ENCODE measurements around the gene FBXO33.
"Not testable (repeated sequence)": the region's sequence is repeated elsewhere in the genome, so short reads cannot be mapped to it uniquely, and the experiment has no call there.

The FBXO33 gene

GRCh38 chr14:39364509-39364908 lies 67.7 kb downstream of the FBXO33 start:
- Histone ChIP-seq H3K4me2 (ENCODE audit: low read depth, low read length) (no peak overlapping the region), H3K9me3 (replicated peaks; ENCODE audit: insufficient read depth, low read length) (no peaks in the 10 kb centered on the region), H3K4me3 (ENCODE audit: low read length) (no peak overlapping the region), H2AFZ (ENCODE audit: low read length) (no peak overlapping the region), H3K4me1 (ENCODE audit: low read length) (no peaks in the 10 kb centered on the region), H3F3A (ENCODE audit: insufficient read depth, low read length) (no peaks in the 10 kb centered on the region), H3K9ac (ENCODE audit: low read length) (no peak overlapping the region), H3K27me3 (replicated peaks; ENCODE audit: insufficient read depth, low read length) (no peaks in the 10 kb centered on the region), H3K36me3 (replicated peaks; ENCODE audit: insufficient read depth, low read length) (no peaks in the 10 kb centered on the region), H3K9me2 (replicated peaks; ENCODE audit: insufficient read depth, low read length) (no peaks in the 10 kb centered on the region), H3K79me2 (ENCODE audit: low read length) (no peaks in the 10 kb centered on the region), H4K20me1 (ENCODE audit: insufficient read depth, low read length) (no peaks in the 10 kb centered on the region), H3K27ac (ENCODE audit: low read length) (no peak overlapping the region)
- TF ChIP-seq EZH2 (optimal IDR thresholded peaks at IDR 0.05; ENCODE audit: low read depth, low read length) (no peak), EZH2phosphoT487 (IDR thresholded peaks at IDR 0.05; ENCODE audit: low read length) (no peak)
- TF ChIP-seq, protein P1, sequence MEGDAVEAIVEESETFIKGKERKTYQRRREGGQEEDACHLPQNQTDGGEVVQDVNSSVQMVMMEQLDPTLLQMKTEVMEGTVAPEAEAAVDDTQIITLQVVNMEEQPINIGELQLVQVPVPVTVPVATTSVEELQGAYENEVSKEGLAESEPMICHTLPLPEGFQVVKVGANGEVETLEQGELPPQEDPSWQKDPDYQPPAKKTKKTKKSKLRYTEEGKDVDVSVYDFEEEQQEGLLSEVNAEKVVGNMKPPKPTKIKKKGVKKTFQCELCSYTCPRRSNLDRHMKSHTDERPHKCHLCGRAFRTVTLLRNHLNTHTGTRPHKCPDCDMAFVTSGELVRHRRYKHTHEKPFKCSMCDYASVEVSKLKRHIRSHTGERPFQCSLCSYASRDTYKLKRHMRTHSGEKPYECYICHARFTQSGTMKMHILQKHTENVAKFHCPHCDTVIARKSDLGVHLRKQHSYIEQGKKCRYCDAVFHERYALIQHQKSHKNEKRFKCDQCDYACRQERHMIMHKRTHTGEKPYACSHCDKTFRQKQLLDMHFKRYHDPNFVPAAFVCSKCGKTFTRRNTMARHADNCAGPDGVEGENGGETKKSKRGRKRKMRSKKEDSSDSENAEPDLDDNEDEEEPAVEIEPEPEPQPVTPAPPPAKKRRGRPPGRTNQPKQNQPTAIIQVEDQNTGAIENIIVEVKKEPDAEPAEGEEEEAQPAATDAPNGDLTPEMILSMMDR (IDR thresholded peaks at IDR 0.05; ENCODE audit: low read length): no peak
- no peak for DNase-seq

- not testable (repeated sequence) for H3K4me2 ChIP-seq (ENCODE audit: low read depth, low read length); H3K9me3 ChIP-seq (replicated peaks; ENCODE audit: insufficient read depth, low read length); H3F3A ChIP-seq (ENCODE audit: insufficient read depth, low read length); DNase-seq; H3K79me2 ChIP-seq (ENCODE audit: low read length); H3K9me2 ChIP-seq (replicated peaks; ENCODE audit: insufficient read depth, low read length); H3K4me1 ChIP-seq (ENCODE audit: low read length); H3K4me3 ChIP-seq (ENCODE audit: low read length); H3K9ac ChIP-seq (ENCODE audit: low read length); H3K36me3 ChIP-seq (replicated peaks; ENCODE audit: insufficient read depth, low read length); H3K27me3 ChIP-seq (replicated peaks; ENCODE audit: insufficient read depth, low read length); H3K27ac ChIP-seq (ENCODE audit: low read length); H2AFZ ChIP-seq (ENCODE audit: low read length); H4K20me1 ChIP-seq (ENCODE audit: insufficient read depth, low read length)
These were observed 70.7 kb downstream of the FBXO33 start for GRCh38 chr14:39361556-39361955.

GRCh38 chr14:39360316-39360715 lies 71.9 kb downstream of the FBXO33 start:
- no peaks in the 10 kb centered on the region for H3K79me2 ChIP-seq (ENCODE audit: low read length)
- H4K20me1 ChIP-seq (ENCODE audit: insufficient read depth, low read length): no peaks in the 10 kb centered on the region
- H3K9ac ChIP-seq (ENCODE audit: low read length): no peak overlapping the region
- TF ChIP-seq EZH2 (optimal IDR thresholded peaks at IDR 0.05; ENCODE audit: low read depth, low read length) (no peak), EZH2phosphoT487 (IDR thresholded peaks at IDR 0.05; ENCODE audit: low read length) (no peak)
- TF ChIP-seq, protein P1 (IDR thresholded peaks at IDR 0.05; ENCODE audit: low read length): no peak
- H3K36me3 ChIP-seq (replicated peaks; ENCODE audit: insufficient read depth, low read length): no peaks in the 10 kb centered on the region
- H3F3A ChIP-seq (ENCODE audit: insufficient read depth, low read length): no peaks in the 10 kb centered on the region
- no peak overlapping the region for H3K27ac ChIP-seq (ENCODE audit: low read length)
- no peaks in the 10 kb centered on the region for H3K9me3 ChIP-seq (replicated peaks; ENCODE audit: insufficient read depth, low read length)
- H3K4me3 ChIP-seq (ENCODE audit: low read length): no peak overlapping the region
- no peak overlapping the region for H2AFZ ChIP-seq (ENCODE audit: low read length)
- H3K4me2 ChIP-seq (ENCODE audit: low read depth, low read length): no peak overlapping the region
- no peak for DNase-seq
- no peaks in the 10 kb centered on the region for H3K4me1 ChIP-seq (ENCODE audit: low read length)
- H3K9me2 ChIP-seq (replicated peaks; ENCODE audit: insufficient read depth, low read length): no peaks in the 10 kb centered on the region
- H3K27me3 ChIP-seq (replicated peaks; ENCODE audit: insufficient read depth, low read length): no peaks in the 10 kb centered on the region

GRCh38 chr14:39359069-39359468 lies 73.2 kb downstream of the FBXO33 start:
- not testable (repeated sequence) for H3K79me2 ChIP-seq (ENCODE audit: low read length); H3K4me1 ChIP-seq (ENCODE audit: low read length); H3K4me3 ChIP-seq (ENCODE audit: low read length); H3F3A ChIP-seq (ENCODE audit: insufficient read depth, low read length); H3K9ac ChIP-seq (ENCODE audit: low read length); H3K27me3 ChIP-seq (replicated peaks; ENCODE audit: insufficient read depth, low read length); H3K36me3 ChIP-seq (replicated peaks; ENCODE audit: insufficient read depth, low read length); H3K4me2 ChIP-seq (ENCODE audit: low read depth, low read length); DNase-seq; H3K9me3 ChIP-seq (replicated peaks; ENCODE audit: insufficient read depth, low read length); H3K27ac ChIP-seq (ENCODE audit: low read length); H4K20me1 ChIP-seq (ENCODE audit: insufficient read depth, low read length); H3K9me2 ChIP-seq (replicated peaks; ENCODE audit: insufficient read depth, low read length); H2AFZ ChIP-seq (ENCODE audit: low read length)

Data from MM.1S (cell line).